ENCODE measurements around the gene POLH.
A peak's percentile ranks its signal among the peaks of the same experiment; 100 is the strongest.
"Not testable (repeated sequence)": the region's sequence is repeated elsewhere in the genome, so short reads cannot be mapped to it uniquely, and the experiment has no call there.

The POLH gene

GRCh38 chr6:43575772-43576551 lies at the start of gene POLH, which contains the start of gene XPO5:
Gene POLH, plus strand, starts transcription at chr6:43576185. Its CDS starts 6,135 bp downstream, at chr6:43582320.
Gene XPO5, minus strand, starts transcription at chr6:43576038. Its CDS starts 174 bp downstream, at chr6:43575864.
- DNase-seq, result peak in 55 of 56 donors; percentile 40 to 92 (median 79)

- no peak for DNase-seq
Measured at GRCh38 chr6:43532201-43532600, 43.8 kb upstream of the POLH start.

DNA sequence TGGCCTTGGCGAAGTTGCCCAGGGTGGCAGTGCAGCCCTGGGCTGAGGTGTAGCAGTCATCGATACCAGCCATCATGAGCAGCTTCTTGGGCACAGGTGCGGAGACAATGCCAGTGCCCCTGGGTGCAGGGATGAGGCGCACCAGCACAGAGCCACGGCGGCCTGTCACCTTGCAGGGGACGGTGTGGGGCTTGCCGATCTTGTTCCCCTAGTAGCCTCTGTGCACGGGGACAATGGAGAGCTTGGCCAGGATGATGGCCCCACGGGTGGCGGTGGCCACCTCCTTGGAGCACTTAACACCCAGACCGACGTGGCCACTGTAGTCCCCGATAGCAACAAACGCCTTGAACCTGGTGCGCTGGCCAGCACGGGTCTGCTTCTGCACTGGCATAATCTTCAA lies 37.0 kb upstream of the POLH start:
- DNase-seq, result not testable (repeated sequence)

DNA sequence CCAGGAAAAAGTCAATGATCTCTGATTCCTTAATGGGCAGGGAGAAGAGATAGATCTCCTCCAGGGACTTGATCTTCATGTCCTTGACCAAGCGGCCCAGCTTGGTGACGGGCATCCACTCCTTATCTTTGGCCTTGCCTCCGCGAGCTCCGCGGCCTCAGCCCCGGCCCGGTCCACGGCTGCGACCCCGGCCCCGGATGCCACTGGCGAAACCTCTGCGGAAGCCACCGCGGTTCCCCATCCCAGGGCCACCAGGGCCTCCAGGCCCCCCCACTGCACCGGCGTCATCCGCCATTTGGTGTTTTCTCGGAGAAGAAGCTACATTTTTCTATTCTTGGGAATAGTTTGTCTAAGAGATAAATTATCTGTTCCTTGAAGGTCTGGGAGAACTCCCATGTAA lies 36.6 kb upstream of the POLH start:
- DNase-seq, result not testable (repeated sequence)

DNA sequence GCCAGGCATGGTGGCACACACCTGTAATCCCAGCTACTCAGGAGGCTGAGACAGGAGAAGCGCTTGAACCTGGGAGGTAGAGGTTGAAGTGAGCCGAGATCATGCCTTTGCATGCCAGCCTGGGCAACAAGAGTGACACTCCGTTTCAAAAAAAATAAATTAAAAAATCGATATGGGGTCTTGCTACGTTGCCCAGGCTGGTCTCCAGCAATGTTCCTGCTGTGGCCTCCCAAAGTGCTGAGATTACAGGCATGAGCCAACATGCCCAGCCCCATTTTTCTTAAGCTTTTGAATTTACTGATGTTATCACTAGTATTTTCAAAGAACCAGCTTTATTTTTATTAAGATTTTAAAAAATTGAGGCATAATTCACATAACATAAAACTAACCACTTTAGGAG lies 35.5 kb upstream of the POLH start:
- no peak for DNase-seq

- DNase-seq, result no peak
Measured at GRCh38 chr6:43541774-43542471, 34.1 kb upstream of the POLH start.

DNA sequence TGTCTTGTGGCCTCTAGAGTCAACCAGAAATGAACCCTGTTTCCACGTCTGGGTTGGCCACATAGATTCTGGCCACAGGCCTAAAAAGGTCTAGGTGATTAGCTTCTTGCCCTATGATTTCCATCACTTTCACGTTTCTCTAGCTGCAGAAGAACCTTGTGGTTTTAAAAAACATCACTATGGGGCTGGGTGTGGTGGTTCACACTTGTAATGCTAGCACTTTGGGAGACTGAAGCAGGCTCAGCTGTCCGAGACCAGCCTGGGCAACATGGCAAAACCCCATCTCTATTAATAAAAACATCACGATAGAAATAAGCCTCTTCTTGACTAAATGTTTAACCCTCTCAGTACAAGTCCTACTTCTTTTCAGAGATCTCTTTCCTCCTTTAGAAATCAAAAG lies 31.5 kb upstream of the POLH start:
- no peak for DNase-seq

DNA sequence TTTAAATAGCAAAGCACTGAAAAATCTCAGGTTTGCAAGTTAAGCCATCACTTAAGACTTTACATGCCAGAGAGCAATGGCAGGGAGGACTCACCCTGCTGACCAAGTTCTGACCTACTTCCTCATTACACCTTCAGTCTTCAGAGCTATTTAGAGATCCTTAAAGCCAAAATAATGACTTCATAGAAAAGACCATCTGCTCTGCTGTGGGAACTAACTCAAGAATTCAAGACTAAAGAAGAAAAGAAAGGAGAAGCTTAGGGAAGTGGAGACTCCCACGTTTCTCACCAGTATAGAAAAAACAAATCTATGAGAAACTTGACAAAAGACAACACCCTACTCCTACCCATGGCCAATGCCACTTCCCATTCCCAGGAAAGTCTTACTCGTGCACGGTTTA lies 28.8 kb upstream of the POLH start:
- DNase-seq, result no peak

DNA sequence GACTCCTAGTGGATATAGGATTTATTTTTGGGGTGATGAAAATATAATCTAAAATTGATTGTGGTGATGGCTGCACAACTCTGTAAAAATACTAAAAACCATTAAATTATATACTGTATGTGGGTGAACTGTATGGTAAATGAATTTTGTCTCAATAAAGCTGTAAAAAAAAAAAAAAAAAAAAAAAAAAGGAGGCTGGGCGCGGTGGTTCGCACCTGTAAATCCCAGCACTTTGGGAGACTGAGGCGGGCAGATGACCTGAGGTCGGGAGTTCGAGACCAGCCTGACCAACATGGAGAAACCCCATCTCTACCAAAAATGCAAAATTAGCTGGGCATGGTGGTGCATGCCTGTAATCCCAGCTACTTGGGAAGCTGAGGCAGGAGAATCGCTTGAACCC lies 18.4 kb upstream of the POLH start:
- DNase-seq, result not testable (repeated sequence)

- DNase-seq, result no peak
Measured at GRCh38 chr6:43559328-43559727, 16.7 kb upstream of the POLH start.

DNA sequence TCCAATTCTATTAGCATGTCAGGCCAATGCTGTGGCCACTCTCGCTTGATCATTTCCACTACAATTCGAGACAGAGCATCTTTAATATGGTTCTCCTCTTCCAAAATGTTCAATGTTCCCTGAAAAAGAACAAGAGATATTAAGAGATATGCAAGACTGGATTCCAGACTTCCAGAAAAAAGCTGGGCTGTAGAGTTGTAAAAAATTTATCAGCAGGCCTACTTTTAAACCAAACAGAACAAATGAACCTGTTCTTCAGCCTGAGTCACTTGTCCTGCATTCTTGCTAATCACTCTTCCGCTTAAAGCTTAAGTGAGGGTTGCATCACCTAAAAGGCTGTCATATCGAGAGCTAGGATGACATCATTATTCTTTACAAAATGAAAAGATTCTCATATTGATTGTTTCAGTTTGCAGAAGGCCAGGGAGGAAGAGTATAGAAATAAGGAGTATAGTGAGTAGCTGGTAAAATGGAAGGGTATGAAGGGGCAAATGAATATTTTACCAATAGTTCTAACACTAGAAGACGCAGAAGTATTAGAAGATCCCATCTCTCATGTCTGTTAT lies 5.0 kb upstream of the POLH start:
- no peak for DNase-seq

DNA sequence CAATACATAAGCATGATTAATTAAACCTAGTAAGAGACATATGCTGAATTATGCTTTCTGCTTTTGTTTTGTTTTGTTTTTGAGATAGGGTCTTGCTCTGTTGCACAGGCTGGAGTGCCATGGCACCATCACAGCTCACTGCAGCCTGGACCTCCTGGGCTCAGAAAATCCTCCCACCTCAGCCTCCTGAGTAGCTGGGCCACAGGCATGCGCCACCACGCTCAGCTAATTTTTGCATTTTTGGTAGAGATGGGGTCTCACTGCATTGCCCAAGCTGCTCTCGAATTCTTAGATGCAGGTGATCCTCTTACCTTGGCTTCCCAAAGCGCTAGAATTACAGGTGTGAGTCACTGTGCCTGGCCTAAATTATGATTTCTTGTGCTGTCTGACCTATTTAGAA lies 4.0 kb upstream of the POLH start:
- no peak for DNase-seq

- DNase-seq, result peak in 22 of 56 donors; percentile 9 to 68 (median 32)
Measured at GRCh38 chr6:43575105-43575771, 747 bp upstream of the POLH start.

- no peak for DNase-seq
Measured at GRCh38 chr6:43578748-43579147, 2.8 kb downstream of the POLH start.

DNA sequence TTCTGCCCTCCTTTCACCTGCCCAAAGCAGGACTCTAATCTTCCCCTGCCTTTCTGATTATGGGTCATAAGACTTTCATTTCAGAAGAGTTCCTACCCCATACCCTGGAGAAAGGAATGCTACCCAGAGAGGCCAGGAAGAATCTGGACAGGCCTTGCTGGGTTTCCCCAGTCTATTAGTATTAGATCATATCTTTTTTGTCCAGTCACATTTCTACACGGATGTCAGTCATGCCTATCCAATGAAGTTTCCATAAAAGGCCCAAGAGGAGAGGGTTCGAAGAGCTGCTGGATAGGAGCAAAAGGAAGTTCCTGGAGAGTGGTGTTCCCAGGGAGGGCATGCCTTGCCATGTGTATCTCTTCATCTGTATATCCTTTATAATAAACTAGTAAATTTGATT lies 3.2 kb downstream of the POLH start:
- no peak for DNase-seq

- DNase-seq, result no peak
Measured at GRCh38 chr6:43582911-43583310, 6.9 kb downstream of the POLH start.

DNA sequence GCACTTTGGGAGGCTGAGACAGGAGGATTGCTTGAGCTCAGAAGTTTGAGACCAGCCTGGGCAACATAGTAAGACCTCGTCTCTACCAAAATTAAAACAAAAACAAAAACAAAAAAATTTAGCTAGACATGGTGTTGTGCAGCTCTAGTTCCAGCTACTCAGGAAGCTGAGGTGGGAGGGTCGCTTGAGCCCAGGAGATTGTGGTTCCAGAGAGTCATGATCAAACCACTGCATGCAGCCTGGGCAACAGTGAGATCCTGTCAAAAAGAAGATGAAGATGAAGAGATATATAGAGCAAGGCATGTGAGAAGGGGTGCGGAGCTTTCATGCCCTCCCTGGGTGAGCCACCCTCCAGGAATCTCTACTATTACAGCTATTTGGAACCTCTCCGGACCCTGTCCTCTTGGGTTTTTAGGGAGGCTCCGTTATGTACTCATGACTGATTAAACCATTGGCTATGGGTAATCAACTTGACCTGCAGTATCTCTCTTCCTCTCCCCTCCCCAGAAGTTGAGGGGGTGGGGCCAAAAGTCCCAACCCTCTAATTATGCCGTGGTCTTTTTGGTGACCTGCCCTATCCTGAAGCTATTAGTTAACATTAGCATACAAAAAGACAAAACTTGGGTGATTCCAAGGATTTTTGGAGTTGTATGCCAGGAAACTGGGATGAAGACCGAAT lies 9.0 kb downstream of the POLH start:
- no peak for DNase-seq

DNA sequence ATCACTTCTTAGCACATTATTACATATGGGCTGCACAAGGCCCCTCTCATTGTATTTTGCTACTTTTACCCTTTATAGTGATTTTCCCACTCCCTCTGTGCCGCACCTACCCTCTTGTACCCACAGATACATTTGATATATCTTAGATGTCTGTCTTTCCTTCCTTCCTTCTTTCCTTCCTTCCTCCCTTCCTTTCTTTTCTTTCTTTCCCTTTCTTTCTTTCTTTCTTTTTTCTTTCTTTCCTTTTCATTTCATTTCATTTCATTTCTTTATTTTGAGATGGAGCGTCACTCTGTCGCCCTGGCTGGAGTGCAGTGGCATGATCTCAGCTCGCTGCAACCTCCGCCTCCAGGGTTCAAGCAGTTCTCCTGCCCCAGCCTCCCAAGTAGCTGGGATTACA lies 12.2 kb downstream of the POLH start:
- DNase-seq, result no peak

GRCh38 chr6:43589564-43589963 lies 13.6 kb downstream of the POLH start:
- not testable (repeated sequence) for DNase-seq

DNA sequence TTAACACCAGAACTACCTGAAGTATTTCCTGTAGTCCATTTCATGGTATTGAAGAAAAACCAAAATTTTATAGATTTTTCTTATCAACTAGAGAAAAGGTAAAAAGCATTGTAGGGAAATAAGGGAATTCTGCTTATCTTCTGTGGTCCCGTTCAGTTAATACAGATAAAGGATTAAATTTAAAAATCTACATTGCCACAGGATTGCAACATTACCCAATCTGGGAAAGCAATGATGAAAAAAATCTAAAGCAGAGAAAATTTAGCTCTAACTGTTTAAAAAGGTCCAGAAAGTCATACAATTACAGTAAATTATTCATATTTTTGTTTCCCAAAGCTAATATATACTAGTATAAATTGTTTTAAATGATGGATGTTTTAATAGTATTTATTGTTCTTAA lies 18.0 kb downstream of the POLH start:
- no peak for DNase-seq

DNA sequence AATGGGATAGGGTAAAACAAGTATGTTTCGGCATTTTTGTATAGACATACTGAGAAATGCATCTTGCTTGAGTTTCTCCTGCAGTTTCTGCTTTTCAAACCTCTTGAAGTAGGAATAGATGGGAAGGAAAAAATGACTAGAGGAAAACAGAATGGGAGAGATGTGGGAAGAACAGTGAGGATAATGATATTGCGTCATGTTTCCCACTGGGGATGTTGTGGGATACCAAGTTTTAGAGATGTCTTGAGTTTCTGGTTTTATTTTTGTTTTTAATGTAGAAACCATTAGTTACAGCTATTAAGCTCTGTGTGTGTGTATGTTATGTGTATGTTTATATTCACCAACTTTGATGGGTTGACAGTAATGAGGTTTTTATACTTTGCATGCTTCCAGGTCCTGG lies 24.6 kb downstream of the POLH start:
- no peak for DNase-seq

Data from nucleus accumbens (tissue), 56 donors.